ENCODE results near the gene HES3.
A peak's percentile ranks its signal among the peaks of the same experiment; 100 is the strongest.
"Not testable (repeated sequence)": the region's sequence is repeated elsewhere in the genome, so short reads cannot be mapped to it uniquely, and the experiment has no call there.

HES3 gene

DNA sequence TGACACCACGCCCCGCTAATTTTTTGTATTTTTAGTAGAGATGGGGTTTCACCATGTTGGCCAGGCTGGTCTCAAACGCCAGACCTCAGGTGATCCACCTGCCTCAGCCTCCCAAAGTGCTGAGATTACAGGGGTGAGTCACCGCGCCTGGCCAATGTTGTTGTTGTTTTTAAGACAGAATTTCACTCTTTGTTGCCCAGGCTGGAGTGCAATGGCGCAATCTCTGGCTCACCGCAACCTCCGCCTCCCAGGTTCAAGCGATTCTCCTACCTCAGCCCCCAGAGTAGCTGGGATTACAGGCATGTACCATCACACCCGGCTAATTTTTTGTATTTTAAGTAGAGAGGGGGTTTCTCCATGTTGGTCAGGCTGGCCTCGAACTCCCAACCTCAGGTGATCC lies 24.3 kb upstream of the HES3 start:
- DNase-seq: not testable (repeated sequence)

GRCh38 chr1:6220236-6220635 lies 23.7 kb upstream of the HES3 start:
- no peak for DNase-seq

DNA sequence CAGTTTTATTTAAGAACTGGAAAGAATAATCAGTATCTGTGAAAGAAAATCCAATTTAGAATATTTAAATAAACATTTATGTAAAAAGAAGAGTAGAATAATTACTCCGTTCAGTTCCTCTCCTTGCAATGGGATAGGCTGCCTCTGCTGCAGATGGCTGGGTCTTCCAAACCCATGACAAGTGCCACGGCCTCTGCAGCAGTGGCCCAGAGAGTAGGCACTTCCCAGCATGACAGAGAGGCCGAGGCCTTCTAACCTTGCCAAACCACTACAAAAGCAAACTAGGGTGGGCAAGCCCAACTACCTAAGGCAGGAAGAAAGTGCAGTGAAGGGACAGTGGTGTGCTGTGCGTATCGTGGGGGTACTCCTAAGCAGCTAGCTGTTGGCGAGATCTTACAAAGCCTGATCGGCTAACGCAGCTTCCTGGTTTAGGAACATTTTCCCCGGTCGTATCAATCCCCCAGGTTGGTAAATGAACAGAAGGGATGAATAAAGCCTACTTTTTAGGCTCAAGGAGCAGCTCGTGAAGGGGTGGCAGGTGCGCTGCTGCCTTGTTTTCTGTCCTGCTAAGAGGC lies 22.7 kb upstream of the HES3 start:
- DNase-seq: no peak

DNA sequence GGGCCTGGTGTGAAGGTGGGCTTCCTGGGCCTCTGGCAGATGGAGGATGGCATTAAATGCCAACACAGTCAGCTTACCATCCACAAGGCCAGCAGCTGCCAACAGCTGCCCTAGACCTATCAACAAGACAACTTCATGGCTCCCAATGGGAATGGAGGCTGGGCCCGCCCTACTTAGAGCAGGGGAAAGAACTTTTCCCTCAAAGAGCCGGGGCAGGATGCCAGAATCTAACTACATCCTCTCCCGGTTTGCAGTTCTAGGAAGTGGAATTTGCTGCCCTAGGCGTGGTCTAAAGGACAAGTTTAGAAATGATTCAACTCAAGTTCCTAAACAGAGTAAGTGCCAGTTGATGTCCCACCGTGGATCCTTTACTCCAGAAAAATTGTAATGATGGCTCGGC lies 21.3 kb upstream of the HES3 start:
- peak; percentile 76 for DNase-seq

GRCh38 chr1:6223617-6224016 lies 20.4 kb upstream of the HES3 start:
- no peak for DNase-seq

GRCh38 chr1:6224718-6225117 lies 19.3 kb upstream of the HES3 start:
- no peak for DNase-seq

DNA sequence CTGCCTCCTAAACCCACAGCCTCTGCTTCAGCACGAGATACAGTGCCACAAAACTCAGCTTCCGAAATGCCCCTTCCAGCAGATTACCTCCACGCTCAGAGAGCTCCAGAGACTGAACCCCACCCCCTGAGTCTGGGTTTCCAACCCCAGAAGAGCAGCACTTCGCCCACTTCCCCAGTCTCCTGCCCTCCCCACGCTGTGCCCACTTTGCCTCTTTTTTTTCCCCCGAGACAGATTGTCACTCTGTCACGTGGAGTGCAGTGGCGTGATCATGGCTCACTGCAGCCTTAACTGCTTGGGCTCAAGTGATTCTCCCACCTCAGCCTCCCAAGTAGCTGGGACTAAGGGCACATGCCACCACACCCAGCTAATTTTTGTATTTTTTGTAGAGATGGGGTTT lies 18.3 kb upstream of the HES3 start:
- no peak for DNase-seq

DNA sequence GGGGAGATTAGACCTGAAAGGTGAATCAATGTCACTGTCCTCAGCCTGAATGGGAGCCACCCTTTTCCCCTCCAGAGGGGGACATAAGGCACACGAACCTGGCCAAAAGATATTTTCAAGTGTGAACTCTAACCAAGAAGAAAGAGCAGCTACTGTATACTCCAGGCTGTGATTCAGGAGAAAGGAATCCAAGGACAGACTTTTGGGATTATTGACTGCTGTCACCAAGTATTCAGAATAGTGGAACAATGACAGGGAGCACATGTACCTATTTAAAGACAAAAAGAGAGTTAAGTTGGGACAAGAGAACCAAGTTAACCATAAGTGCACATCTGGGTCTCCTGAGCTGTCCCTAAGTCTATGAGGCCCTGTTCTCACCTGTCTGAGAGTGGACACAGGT lies 10.6 kb upstream of the HES3 start:
- DNase-seq: no peak

DNA sequence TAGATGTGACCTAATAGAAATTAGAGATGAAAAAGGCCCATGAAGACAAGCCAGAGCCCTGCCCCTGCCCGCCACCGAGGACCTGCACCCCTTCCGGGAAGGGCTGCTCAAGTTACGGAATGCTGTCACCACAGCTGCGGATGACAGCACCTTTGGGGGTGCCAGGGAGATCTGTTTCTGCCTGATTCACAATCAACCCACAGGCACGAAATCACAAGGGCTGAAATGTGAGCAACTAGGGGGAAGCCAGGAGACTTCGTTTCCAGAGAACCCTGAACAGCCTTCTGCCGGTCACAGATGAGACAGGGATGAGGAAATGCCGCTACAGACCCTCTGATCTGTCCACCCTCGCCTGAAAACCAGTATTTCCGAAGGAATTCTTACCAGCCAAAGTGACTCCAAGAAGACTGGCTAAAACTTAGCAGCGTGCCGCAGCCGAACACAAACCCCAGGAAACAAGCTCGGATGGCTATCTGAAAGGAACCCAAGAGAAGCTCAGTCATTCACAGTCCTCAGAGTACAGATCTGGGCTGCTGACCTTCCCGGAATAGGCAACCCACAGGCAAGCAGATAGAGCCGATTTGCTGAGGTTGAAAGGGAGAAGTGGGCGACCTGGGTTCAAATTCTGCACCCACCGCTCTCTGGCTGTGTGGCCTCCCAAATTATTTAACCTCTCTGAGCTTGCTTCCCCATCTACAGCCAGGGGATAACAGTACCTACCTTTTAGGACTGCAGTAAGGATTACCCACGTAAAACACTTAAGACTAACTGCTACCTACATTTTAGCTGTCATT lies 9.3 kb upstream of the HES3 start:
- DNase-seq: no peak

GRCh38 chr1:6235296-6235677 lies 8.7 kb upstream of the HES3 start:
- no peak for DNase-seq

GRCh38 chr1:6237093-6237492 lies 6.9 kb upstream of the HES3 start:
- DNase-seq: no peak

- no peak for DNase-seq
These were observed 4.7 kb upstream of the HES3 start for GRCh38 chr1:6239213-6239752.

GRCh38 chr1:6239950-6240768 lies 3.8 kb upstream of the HES3 start:
- DNase-seq: no peak

DNA sequence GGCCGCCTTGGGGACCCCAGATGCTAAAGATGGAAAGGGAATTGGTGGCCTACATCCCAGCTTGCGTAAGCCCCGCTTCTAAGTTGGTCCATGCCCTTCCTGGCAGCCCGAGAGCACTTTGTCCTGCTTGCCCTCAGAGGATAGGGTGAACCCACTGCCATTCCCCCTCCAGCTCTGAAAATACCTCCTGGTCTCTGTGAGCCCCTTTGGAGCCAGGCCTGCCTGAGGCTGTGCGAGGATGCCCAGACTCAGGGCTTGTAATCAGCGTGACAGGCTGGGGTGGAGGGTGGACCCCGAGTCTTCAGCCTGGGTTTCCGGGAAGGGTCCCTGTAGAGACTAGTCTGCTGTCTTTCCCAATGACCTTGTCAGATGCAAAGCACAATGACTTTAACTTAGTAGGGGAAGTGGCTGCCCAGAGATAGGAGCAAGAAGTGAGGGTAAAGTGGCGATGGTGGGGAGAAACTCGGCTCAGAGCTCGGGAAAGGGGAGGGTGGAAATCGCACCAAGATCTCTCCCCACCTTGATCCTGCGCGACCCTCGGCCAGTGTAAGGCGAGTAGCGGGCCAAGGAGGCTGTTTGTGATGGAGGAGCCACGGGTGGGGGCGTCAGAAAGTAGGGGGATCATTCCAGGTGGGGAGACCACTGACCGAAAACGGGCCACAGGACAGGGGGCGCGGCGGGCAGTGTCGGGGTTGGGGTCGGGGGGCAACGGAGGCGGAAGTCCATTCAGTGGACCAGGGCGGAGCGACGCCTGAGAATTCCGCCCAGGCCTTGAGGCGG lies 2.7 kb upstream of the HES3 start:
- DNase-seq: no peak

GRCh38 chr1:6241887-6242740 lies 1.9 kb upstream of the HES3 start:
- DNase-seq: peak; percentile 57

- DNase-seq: no peak
These were observed 735 bp upstream of the HES3 start for GRCh38 chr1:6243053-6243834.

DNA sequence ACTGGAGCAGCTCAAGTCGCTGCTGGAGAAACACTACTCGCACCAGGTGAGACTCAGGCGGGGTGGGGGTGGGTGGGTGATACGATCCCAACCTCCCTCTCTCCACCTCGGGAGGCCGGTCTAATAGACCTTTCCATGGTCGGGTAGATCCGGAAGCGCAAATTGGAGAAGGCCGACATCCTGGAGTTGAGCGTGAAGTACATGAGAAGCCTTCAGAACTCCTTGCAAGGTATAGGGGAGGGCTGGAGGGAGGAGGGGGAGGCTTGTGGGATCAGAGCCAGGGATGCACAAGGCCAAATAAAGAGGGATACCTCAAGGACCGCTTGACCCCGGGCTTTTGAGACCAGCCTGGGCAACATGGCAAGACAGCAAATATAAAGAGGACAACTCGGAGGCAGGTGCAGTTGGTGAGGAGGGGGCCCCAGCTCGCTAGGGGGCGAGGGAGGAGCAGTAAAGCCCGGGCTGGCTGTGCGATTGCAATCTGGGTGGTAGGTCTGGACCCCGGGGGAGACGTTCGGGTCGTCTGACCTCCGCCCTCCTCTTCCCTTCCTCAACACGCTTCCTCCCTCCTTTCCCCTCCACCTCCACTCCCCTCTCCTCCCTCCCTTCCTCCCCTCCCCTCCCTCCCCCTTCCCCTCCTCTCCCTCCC lies 546 bp downstream of the HES3 start:
- peak; percentile 33 for DNase-seq

GRCh38 chr1:6245086-6245868 lies 1.3 kb downstream of the HES3 start:
- peak; percentile 85 for DNase-seq

DNA sequence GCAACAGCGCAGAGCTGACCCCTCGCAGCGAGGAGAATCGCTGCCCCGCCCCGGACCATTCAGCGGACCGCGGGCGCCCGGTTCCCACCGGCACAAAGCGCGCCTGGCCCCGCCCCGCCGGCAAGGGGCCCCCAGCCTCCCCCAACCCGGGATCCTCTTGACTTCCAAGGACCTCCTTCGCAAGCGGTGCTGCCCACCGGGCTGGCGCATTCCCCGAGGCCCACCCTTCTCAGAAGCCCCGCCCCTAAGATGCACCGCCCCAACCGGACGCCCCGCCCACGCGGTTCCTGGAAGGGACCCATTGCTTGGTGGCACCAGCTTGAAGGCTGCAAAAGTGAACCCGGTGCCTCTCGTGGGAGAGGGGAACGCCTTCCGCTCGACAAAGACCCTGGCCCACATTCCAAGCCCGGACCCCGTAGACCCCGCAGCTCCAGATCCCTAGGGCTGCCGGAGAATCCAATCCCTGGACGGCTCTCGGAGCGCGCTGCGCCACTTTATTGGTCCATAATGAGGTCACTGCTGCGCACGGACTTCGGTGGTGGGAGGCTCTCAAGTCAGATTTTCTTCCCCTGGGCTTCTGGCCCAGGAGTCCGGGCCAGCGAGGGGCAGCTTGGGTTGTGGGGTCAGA lies 2.0 kb downstream of the HES3 start:
- peak; percentile 65 for DNase-seq
